ENCODE data around the gene SPRED2.

- TF ChIP-seq, protein P1, sequence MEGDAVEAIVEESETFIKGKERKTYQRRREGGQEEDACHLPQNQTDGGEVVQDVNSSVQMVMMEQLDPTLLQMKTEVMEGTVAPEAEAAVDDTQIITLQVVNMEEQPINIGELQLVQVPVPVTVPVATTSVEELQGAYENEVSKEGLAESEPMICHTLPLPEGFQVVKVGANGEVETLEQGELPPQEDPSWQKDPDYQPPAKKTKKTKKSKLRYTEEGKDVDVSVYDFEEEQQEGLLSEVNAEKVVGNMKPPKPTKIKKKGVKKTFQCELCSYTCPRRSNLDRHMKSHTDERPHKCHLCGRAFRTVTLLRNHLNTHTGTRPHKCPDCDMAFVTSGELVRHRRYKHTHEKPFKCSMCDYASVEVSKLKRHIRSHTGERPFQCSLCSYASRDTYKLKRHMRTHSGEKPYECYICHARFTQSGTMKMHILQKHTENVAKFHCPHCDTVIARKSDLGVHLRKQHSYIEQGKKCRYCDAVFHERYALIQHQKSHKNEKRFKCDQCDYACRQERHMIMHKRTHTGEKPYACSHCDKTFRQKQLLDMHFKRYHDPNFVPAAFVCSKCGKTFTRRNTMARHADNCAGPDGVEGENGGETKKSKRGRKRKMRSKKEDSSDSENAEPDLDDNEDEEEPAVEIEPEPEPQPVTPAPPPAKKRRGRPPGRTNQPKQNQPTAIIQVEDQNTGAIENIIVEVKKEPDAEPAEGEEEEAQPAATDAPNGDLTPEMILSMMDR (IDR thresholded peaks at IDR 0.05; ENCODE audit: low read depth, low read length, poor library complexity, severe bottlenecking) = peak; percentile 53
- no peak for TF ChIP-seq EZH2phosphoT487 (IDR thresholded peaks at IDR 0.05; ENCODE audit: borderline replicate concordance, low read length)
Measured at GRCh38 chr2:65353046-65353445, 79.4 kb downstream of the SPRED2 start.
